Measurements from ENCODE around the gene HSPA13. TPM values are rescaled to one million over a fixed set of nuclear protein-coding genes. Genes with fewer than 3 reads are reported as not detected.

HSPA13 gene
- total and polyA plus RNA-seq, 10 donors: 3.4 to 37.1 (median 22.5) TPM

GRCh38 chr21:14388282-14388681 is 5.3 kb upstream of the HSPA13 start:
- no peaks in the 10 kb centered on the region for H3K9me3 ChIP-seq
- intact Hi-C loops (cut with DNase I; ENCODE audit: low total_unique reads): loop anchor here (10.0 kb wide), 1 partner anchor 677 kb away; the partner anchor contains the start of gene NRIP1
- DNase-seq: no peak
- no peaks in the 10 kb centered on the region for H3K36me3 ChIP-seq
- H3K27me3 ChIP-seq (replicated peaks in 1 of 7): no peaks in the 10 kb centered on the region
- H3K4me1 ChIP-seq: peaks cover 0 to 10% (median 8%) of the 10 kb centered on the region in 6 donors
- no peak overlapping the region for H3K27ac ChIP-seq
- no peak overlapping the region for H3K4me3 ChIP-seq
- TF ChIP-seq POLR2A (IDR thresholded peaks at IDR 0.05) (no peak), POLR2AphosphoS5 (IDR thresholded peaks at IDR 0.05) (no peak), CTCF (IDR thresholded peaks at IDR 0.05 in 8 of 11, conservative IDR thresholded peaks at IDR 0.05 in 3 of 11) (no peak)
- 84 to 97% (median 96%) methylated on average over 2 of the region's 2 CpGs for WGBS, 5 donors

- Histone ChIP-seq H3K9me3 (no peaks in the 10 kb centered on the region), H3K27ac (peak overlapping the region in 6 of 8 donors; percentile 90 to 94 (median 93)), H3K27me3 (replicated peaks in 1 of 7) (no peaks in the 10 kb centered on the region), H3K36me3 (peaks cover 0 to 6% (median 0%) of the 10 kb centered on the region in 6 donors), H3K4me1 (peaks cover 14 to 42% (median 36%) of the 10 kb centered on the region in 6 donors), H3K4me3 (peak overlapping the region in 4 of 8 donors; percentile 81 to 92 (median 87))
- WGBS, 5 donors: 90 to 98% (median 96%) methylated on average over 2 of the region's 2 CpGs
- no peak for DNase-seq
- TF ChIP-seq POLR2A (IDR thresholded peaks at IDR 0.05) (no peak), CTCF (IDR thresholded peaks at IDR 0.05 in 8 of 11, conservative IDR thresholded peaks at IDR 0.05 in 3 of 11) (no peak), POLR2AphosphoS5 (IDR thresholded peaks at IDR 0.05) (no peak)
- intact Hi-C loops (cut with DNase I; ENCODE audit: low total_unique reads): loop anchor here (10.0 kb wide), 1 partner anchor 680 kb away; the partner anchor contains the start of gene NRIP1
Observed at GRCh38 chr21:14384453-14384852, 1.5 kb upstream of the HSPA13 start.

- intact Hi-C loops (cut with DNase I; ENCODE audit: low total_unique reads): loop anchor here (10.0 kb wide), 1 partner anchor 681 kb away; the partner anchor contains the start of gene NRIP1
- Histone ChIP-seq H3K36me3 (peaks cover 0 to 13% (median 2%) of the 10 kb centered on the region in 6 donors), H3K27ac (peak overlapping the region; percentile 67 to 95 (median 93)), H3K4me1 (peaks cover 14 to 49% (median 37%) of the 10 kb centered on the region in 6 donors), H3K27me3 (replicated peaks in 1 of 7) (no peaks in the 10 kb centered on the region), H3K4me3 (peak overlapping the region; percentile 48 to 92 (median 81)), H3K9me3 (no peaks in the 10 kb centered on the region)
- 3 to 6% (median 5%) methylated on average over 21 of the region's 21 CpGs for WGBS, 5 donors
- DNase-seq: no peak
- no peak for TF ChIP-seq POLR2A (IDR thresholded peaks at IDR 0.05)
- no peak for TF ChIP-seq POLR2AphosphoS5 (IDR thresholded peaks at IDR 0.05)
- no peak for TF ChIP-seq CTCF (IDR thresholded peaks at IDR 0.05 in 8 of 11, conservative IDR thresholded peaks at IDR 0.05 in 3 of 11)
Observed at GRCh38 chr21:14383596-14384180, 742 bp upstream of the HSPA13 start.

GRCh38 chr21:14382486-14382834 is 486 bp downstream of the HSPA13 start:
- Histone ChIP-seq H3K9me3 (no peaks in the 10 kb centered on the region), H3K36me3 (peaks cover 3 to 26% (median 14%) of the 10 kb centered on the region in 6 donors), H3K4me3 (peak overlapping the region; percentile 71 to 92 (median 81)), H3K27me3 (replicated peaks in 1 of 7) (no peaks in the 10 kb centered on the region), H3K4me1 (peaks cover 14 to 50% (median 37%) of the 10 kb centered on the region in 6 donors), H3K27ac (peak overlapping the region; percentile 59 to 95 (median 93))
- intact Hi-C loops (cut with DNase I; ENCODE audit: low total_unique reads): loop anchor here (10.0 kb wide), 1 partner anchor 682 kb away; the partner anchor contains the start of gene NRIP1
- TF ChIP-seq CTCF (IDR thresholded peaks at IDR 0.05 in 8 of 11, conservative IDR thresholded peaks at IDR 0.05 in 3 of 11) (no peak), POLR2A (IDR thresholded peaks at IDR 0.05) (no peak), POLR2AphosphoS5 (IDR thresholded peaks at IDR 0.05) (no peak)
- 1 to 3% (median 2%) methylated on average over 9 of the region's 9 CpGs for WGBS, 5 donors
- DNase-seq: no peak
